ENCODE results near the gene NFIB.

The NFIB gene

DNA sequence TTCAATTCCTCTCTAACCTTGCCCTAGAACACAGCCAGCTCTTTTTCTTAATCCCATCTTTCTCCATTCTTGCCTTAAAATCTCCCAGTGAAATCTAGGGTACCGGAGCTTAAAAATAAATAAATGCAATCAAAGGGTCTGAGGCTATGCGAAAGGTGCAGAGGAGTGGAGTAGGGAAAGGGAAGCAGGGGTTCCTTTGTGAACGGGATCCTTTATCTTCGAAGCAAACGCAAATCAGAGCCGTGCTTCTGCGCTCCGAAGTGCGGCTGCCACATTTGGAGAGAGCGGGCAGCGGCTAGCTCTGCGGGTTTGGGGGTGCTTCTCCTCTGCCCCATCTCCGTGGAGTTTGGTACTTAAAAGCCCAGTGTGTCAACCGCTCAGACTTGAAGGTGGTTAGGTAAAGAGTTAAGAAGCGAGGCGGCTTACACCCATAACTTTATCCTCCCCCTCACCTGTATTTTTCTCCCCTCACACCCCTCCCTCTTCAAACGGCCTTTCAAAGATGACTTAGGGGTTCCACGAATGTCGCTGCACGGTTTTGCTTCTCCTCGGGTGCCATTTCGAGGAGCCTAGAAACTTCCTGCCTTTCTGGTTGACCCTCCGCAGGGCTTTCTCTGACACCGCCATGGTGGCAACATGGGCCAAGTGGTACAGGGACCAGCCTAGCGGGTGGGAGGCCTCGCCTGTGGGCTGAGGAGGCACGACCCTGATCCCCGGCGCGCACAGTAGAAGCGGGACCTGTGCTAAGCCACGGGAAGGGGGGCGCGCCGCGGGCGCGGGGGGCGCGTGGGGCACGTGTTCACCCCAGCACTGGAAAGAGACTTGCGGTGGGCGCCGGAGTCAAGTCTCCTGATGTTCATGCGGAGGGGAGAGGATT, 31.7 kb upstream of the NFIB start:
- Histone ChIP-seq H3K36me3 (ENCODE audit: insufficient read depth, low read length) (no peaks in the 10 kb centered on the region), H4K20me1 (ENCODE audit: insufficient read depth, low read length, poor library complexity, severe bottlenecking) (no peaks in the 10 kb centered on the region), H3K9ac (ENCODE audit: low read depth, low read length, poor library complexity, severe bottlenecking) (no peak overlapping the region), H3K79me2 (ENCODE audit: insufficient read depth, low read length) (no peaks in the 10 kb centered on the region), H3K27me3 (ENCODE audit: insufficient read depth, low read length, poor library complexity, severe bottlenecking) (peaks cover 22% of the 10 kb centered on the region), H3K9me3 (ENCODE audit: insufficient read depth, low read depth, low read length) (no peaks in the 10 kb centered on the region), H3F3A (ENCODE audit: low read depth) (no peaks in the 10 kb centered on the region), H3K4me1 (ENCODE audit: insufficient read depth, low read length, poor library complexity, severe bottlenecking) (no peaks in the 10 kb centered on the region), H3K4me3 (ENCODE audit: low read length, poor library complexity, severe bottlenecking) (no peak overlapping the region), H3K4me2 (ENCODE audit: low read depth, low read length, poor library complexity, severe bottlenecking) (no peak overlapping the region), H2AFZ (ENCODE audit: low read length) (no peak overlapping the region), H3K9me2 (replicated peaks; ENCODE audit: low read depth, low read length) (no peaks in the 10 kb centered on the region)
- TF ChIP-seq, protein P1, sequence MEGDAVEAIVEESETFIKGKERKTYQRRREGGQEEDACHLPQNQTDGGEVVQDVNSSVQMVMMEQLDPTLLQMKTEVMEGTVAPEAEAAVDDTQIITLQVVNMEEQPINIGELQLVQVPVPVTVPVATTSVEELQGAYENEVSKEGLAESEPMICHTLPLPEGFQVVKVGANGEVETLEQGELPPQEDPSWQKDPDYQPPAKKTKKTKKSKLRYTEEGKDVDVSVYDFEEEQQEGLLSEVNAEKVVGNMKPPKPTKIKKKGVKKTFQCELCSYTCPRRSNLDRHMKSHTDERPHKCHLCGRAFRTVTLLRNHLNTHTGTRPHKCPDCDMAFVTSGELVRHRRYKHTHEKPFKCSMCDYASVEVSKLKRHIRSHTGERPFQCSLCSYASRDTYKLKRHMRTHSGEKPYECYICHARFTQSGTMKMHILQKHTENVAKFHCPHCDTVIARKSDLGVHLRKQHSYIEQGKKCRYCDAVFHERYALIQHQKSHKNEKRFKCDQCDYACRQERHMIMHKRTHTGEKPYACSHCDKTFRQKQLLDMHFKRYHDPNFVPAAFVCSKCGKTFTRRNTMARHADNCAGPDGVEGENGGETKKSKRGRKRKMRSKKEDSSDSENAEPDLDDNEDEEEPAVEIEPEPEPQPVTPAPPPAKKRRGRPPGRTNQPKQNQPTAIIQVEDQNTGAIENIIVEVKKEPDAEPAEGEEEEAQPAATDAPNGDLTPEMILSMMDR (conservative IDR thresholded peaks at IDR 0.05; ENCODE audit: low read length) = no peak
- no peak for TF ChIP-seq EZH2phosphoT487 (IDR thresholded peaks at IDR 0.05; ENCODE audit: borderline replicate concordance)

DNA sequence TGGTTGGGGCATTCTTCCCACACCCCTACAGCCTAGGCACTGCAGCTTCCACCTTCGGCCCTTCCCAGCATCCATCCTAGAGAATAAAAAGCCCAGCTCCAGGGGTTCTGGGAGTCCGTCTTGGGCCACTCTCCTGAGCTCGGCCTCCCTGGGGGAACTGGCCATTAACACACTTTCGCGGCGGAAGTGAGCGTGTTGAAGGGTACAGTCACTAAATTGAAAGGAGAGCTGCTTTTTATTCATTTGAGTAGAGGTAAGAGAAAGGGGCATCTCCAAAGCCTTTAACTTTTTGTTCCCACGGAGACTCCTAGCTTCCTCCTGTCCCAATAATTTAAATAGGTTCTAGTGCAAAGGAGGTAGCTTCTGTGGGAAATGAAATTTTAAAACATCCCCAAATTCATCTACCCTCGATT, 31.0 kb upstream of the NFIB start:
- peaks cover 22% of the 10 kb centered on the region for H3K27me3 ChIP-seq (ENCODE audit: insufficient read depth, low read length, poor library complexity, severe bottlenecking)
- H3K9me3 ChIP-seq (ENCODE audit: insufficient read depth, low read depth, low read length) = no peaks in the 10 kb centered on the region
- TF ChIP-seq, protein P1 (conservative IDR thresholded peaks at IDR 0.05; ENCODE audit: low read length) = no peak
- TF ChIP-seq EZH2phosphoT487 (IDR thresholded peaks at IDR 0.05; ENCODE audit: borderline replicate concordance) = no peak
- H2AFZ ChIP-seq (ENCODE audit: low read length) = no peak overlapping the region
- no peak overlapping the region for H3K4me2 ChIP-seq (ENCODE audit: low read depth, low read length, poor library complexity, severe bottlenecking)
- no peak overlapping the region for H3K4me3 ChIP-seq (ENCODE audit: low read length, poor library complexity, severe bottlenecking)
- no peaks in the 10 kb centered on the region for H3K4me1 ChIP-seq (ENCODE audit: insufficient read depth, low read length, poor library complexity, severe bottlenecking)
- H4K20me1 ChIP-seq (ENCODE audit: insufficient read depth, low read length, poor library complexity, severe bottlenecking) = no peaks in the 10 kb centered on the region
- no peaks in the 10 kb centered on the region for H3K36me3 ChIP-seq (ENCODE audit: insufficient read depth, low read length)
- no peaks in the 10 kb centered on the region for H3K79me2 ChIP-seq (ENCODE audit: insufficient read depth, low read length)
- no peaks in the 10 kb centered on the region for H3K9me2 ChIP-seq (replicated peaks; ENCODE audit: low read depth, low read length)
- no peak overlapping the region for H3K9ac ChIP-seq (ENCODE audit: low read depth, low read length, poor library complexity, severe bottlenecking)
- no peaks in the 10 kb centered on the region for H3F3A ChIP-seq (ENCODE audit: low read depth)

DNA sequence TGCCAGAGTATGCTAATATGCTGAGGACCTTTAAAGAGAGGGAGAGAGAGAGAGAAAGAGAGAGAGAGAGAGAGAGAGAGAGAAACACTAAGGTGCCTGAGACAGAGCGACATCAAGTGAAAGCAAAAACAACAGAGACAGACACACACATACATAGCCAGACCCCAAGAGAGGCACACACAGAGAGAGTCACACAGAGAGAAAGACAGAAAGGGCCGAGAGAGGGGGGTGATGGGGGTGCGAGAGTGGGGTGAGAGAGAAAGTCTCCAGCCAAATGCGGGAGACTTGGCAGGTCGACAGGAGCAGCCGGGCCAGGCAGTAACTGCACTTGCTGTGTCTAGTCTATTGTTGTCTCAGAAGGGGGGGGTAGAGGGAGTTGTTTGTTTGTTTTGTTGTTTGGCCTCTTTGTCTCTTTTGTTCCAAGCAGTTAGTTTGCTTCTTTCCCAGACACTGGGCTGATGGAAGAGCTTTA, 30.1 kb upstream of the NFIB start:
- Histone ChIP-seq H3F3A (ENCODE audit: low read depth) (no peaks in the 10 kb centered on the region), H3K4me2 (ENCODE audit: low read depth, low read length, poor library complexity, severe bottlenecking) (no peak overlapping the region), H3K79me2 (ENCODE audit: insufficient read depth, low read length) (no peaks in the 10 kb centered on the region), H3K4me3 (ENCODE audit: low read length, poor library complexity, severe bottlenecking) (no peak overlapping the region), H3K4me1 (ENCODE audit: insufficient read depth, low read length, poor library complexity, severe bottlenecking) (no peaks in the 10 kb centered on the region), H3K9me3 (ENCODE audit: insufficient read depth, low read depth, low read length) (no peaks in the 10 kb centered on the region), H2AFZ (ENCODE audit: low read length) (no peak overlapping the region), H3K27me3 (ENCODE audit: insufficient read depth, low read length, poor library complexity, severe bottlenecking) (peaks cover 22% of the 10 kb centered on the region), H4K20me1 (ENCODE audit: insufficient read depth, low read length, poor library complexity, severe bottlenecking) (no peaks in the 10 kb centered on the region), H3K36me3 (ENCODE audit: insufficient read depth, low read length) (no peaks in the 10 kb centered on the region), H3K9ac (ENCODE audit: low read depth, low read length, poor library complexity, severe bottlenecking) (no peak overlapping the region), H3K9me2 (replicated peaks; ENCODE audit: low read depth, low read length) (no peaks in the 10 kb centered on the region)
- no peak for TF ChIP-seq EZH2phosphoT487 (IDR thresholded peaks at IDR 0.05; ENCODE audit: borderline replicate concordance)
- TF ChIP-seq, protein P1 (conservative IDR thresholded peaks at IDR 0.05; ENCODE audit: low read length) = no peak
